ENCODE results near the gene GJD2. TPM values are rescaled to one million over a fixed set of nuclear protein-coding genes. Genes with fewer than 3 reads are reported as not detected.

The GJD2 gene
- total and polyA plus RNA-seq, 2 of the 13 experiments (the other 11 are each of a cell fraction or from before 2014, with no cell fraction given) = not detected

GRCh38 chr15:34753236-34753894 is 1.4 kb downstream of the GJD2 start (continued):
- TF ChIP-seq TRIM24 (CRISPR knock-in tag; IDR thresholded peaks at IDR 0.05) (no peak), DBP (CRISPR knock-in tag; IDR thresholded peaks at IDR 0.05; ENCODE audit: not compliant biosample characterization) (no peak), HOXA7 (CRISPR knock-in tag; IDR thresholded peaks at IDR 0.05) (no peak), ZNF33B (CRISPR knock-in tag; IDR thresholded peaks at IDR 0.05) (no peak), FOXM1 (CRISPR knock-in tag; IDR thresholded peaks at IDR 0.05) (no peak), HOXD1 (CRISPR knock-in tag; IDR thresholded peaks at IDR 0.05) (0 out of 2 replicates have a peak, but pooled peaks have one; percentile 34), RBAK (CRISPR knock-in tag; IDR thresholded peaks at IDR 0.05) (no peak), ZBTB10 (CRISPR knock-in tag; IDR thresholded peaks at IDR 0.05; ENCODE audit: borderline replicate concordance) (no peak), SATB2 (CRISPR knock-in tag; IDR thresholded peaks at IDR 0.05) (no peak), ZNF577 (CRISPR knock-in tag; IDR thresholded peaks at IDR 0.05; ENCODE audit: borderline replicate concordance, low read depth) (no peak), PAWR (CRISPR knock-in tag; IDR thresholded peaks at IDR 0.05; ENCODE audit: borderline replicate concordance) (no peak), CBFB (CRISPR knock-in tag; IDR thresholded peaks at IDR 0.05) (no peak), TFAP4 (IDR thresholded peaks at IDR 0.05; ENCODE audit: borderline replicate concordance, low read depth) (no peak), ZKSCAN8 (CRISPR knock-in tag; IDR thresholded peaks at IDR 0.05; ENCODE audit: borderline replicate concordance) (no peak), PRMT3 (CRISPR knock-in tag; IDR thresholded peaks at IDR 0.05; ENCODE audit: borderline replicate concordance, low read depth) (no peak), MIER2 (CRISPR knock-in tag; IDR thresholded peaks at IDR 0.05) (peak; percentile 97), AGO2 (optimal IDR thresholded peaks at IDR 0.05; ENCODE audit: low read depth, low read length) (no peak), STAT6 (CRISPR knock-in tag; IDR thresholded peaks at IDR 0.05; ENCODE audit: borderline replicate concordance) (no peak), ARID5B (CRISPR knock-in tag; IDR thresholded peaks at IDR 0.05) (0 out of 2 replicates have a peak, but pooled peaks have one; percentile 16)
